Forelimb muscle (tissue), 1 donor: ENCODE measurements around the gene SLAMF8. TPM values are rescaled to one million over a fixed set of nuclear protein-coding genes. Genes with fewer than 3 reads are reported as not detected.

ENCODE experiments used
- DNase-seq: peaks from one replicate; pipeline ENCODE4 v3.0.0-alpha.2; 2013; ENCODE audit warnings: low read depth
- polyA plus RNA-seq: library from polyadenylated mRNA; unstranded; fragments of 120-200 nt; gene quantifications from one replicate; pipeline ENCODE4 v1.2.1, GENCODE V29; 2013; ENCODE audit not compliant: insufficient read length

The SLAMF8 gene
- polyA plus RNA-seq, 1 donor: 0.47 TPM

DNA sequence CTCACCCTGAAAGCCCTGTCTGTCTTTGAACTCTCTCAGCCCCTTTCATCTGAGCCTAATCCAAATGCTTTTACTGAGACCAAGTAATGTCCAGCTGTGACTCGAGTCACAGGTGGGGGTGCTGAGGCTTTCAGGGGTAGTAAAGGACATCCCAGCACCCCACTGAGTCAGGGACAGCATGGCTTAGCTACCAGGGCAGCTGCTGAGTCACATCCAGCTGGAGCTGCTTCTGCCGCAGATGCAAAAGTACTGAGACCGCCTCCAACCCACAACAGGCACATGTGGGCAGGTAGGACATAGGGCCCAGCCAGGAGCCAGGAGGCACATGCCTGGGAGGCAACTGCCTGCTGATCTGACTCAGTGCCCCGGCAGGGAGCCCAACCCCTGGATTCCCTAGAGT lies 42.5 kb downstream of the SLAMF8 start:
- DNase-seq: no peak

DNA sequence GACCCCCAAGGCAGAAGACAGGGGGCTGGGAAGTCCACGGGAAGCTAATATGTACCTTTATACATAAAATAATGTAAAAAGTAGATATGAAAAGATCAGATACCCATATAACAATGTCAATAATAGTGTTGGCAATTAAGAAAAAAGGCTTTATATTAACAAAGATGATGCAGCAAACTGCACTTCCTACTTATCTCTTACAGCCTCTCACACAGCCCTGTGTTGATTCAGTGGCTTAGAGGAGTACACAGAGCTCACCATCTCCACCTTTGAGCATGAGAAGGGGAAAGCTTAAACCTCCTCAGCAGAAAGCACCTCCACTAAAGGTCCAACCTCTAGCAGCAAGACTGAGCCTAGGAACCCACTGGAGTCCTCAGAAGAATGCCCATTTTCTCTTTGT lies 42.9 kb downstream of the SLAMF8 start:
- no peak for DNase-seq

DNA sequence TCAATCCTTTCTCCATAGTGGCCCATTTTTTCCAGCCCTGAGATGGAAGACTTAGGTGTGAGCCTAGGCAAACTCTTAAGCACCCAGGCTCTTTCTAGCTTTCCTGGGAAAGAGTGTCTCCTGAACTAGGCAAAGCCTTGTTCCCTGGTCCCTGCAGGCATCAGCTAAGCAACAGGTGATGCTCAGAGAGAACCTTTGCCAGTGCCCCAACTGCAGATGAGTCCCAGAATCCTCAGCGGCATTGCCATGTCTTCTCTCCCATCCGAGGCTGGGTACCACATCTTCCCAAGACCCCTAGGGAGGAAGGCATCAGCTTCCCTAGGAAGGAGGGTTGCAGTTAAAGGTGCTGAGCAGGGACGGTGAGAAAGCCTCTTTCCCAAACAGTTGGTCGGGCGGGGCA lies 44.0 kb downstream of the SLAMF8 start:
- no peak for DNase-seq

DNA sequence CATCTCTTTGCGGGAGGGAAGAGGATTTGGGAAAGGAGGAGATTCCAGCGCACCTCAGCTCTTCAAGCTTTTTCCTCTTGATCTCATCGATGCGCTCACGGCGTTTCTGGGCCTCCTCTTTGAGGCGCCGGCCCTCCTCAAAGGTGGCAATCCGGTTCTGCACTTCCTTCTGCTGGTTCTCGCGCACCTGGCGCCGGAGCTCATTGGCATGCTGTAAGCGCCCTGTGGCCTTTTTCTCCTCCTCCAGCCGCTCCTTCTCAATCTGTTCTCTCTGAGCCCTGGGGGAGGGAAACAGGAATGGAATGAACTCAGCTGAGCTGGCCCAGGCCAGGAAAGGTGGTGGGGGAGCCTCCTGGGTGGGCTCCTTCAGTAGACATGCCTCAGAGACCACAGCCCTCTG lies 46.2 kb downstream of the SLAMF8 start:
- no peak for DNase-seq

DNA sequence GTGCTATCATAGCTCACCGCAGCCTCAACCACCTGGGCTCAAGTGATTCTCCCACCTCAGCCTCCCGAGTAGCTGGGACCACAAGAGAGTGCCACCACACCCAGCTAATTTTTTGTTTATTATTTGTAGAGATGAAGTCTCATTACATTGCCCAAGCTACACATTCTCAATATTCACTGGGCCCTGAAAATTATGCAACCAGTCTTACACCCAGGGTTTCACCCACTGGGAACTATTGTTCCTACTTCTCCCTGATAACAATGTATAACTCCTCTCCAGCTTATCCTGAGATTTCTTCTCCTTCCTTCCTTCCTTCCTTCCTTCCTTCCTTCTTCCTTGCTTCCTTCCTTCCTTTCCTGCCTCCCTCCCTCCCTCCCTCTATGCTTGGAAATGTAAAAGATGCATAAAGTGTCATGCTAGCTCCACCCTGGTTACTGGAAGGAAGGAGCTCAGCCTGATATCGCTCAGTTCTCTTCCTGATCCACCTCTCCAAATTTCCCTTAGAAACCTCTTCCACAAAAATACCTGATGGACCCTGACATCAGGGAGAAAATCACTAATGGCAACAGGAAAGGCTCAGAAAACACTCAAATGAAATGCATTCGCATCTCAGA lies 47.0 kb downstream of the SLAMF8 start:
- no peak for DNase-seq

DNA sequence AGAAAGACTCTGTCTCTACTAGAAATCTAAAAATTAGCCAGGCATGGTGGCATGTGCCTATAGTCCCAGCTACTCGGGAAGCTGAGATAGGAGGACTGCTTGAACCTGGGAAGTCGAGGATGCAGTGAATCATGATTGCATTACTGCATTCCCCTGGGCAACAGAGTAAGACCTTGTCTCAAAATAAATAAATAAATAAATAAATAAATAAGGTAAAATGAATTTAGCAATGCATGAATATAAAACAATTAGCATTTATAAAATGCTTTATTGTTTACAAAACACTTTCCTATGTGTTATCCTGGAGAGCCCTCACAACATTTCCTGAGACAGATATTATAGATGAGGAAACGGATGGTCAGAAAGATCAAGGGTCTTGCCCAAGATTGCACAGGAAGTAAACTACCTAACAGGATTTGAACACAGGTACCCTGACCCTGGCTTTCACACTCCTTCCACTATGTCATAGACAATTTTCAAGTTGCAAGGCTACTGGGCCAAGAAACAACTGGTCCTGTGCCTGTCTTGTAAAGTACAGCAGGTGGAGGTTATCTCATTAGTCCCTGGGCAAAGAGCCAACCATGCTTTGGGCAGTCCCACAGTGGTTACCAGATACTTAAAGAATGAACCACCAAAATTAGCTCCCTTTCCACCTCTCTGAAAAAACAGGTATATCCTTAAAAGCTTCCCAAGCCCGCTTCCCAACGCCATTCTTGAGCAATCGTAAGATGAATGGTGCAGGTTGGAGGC lies 51.2 kb downstream of the SLAMF8 start:
- DNase-seq: no peak

DNA sequence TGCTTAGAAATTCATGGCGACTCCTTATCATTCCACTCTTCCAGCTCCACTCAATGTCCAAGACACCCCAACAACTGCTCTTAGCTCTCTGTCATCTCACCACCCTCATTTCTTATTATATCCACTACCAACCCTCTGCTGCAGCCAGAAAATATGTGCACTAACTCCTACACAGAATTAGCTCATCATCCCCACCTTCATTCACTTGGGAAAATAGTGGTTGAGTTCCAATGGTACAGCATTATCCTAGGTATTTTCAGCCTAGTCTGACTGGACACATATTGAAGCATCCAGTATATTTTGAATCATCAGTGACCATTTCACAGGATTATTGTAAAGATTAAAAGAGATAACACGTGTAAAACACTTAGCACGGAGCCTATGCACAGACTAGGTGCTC lies 52.5 kb downstream of the SLAMF8 start:
- no peak for DNase-seq

DNA sequence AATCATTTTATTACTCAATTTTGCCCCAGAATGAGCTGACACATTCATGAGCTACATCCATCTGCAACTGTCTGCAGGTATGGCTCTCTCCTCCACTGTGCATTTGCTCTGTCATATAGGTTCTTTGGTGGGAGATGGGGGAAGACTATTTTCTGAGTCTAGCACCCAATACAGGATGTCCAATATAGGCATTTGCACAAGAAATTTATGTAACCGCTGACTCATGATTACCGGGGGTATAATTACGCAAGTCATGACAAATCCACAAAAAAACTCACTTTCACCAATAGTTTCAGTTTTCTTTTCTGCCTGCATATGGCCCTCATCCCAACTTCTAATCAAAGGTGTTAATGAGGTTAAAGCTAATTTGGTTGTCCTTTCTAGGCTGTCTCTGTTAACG lies 53.3 kb downstream of the SLAMF8 start:
- DNase-seq: no peak

DNA sequence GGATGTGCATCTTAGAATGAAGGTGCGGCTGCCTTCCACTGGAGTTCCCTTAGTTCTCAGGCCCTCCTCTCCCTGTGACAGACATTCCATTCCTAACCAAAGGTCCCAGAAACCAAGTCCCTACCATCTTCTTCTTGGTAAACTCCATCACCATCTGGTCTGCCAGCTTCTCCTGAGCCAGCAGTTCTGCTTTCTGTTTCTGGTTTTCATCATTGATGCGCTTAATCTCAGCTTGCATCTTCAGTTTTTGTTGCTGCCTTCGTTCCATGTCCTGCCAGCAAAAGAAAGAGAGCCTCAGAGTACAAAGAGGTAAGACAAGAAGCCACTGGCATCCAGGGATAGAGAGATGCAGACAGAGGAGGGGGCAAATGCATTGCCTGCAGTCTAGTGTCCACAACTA lies 53.8 kb downstream of the SLAMF8 start:
- DNase-seq: no peak

DNA sequence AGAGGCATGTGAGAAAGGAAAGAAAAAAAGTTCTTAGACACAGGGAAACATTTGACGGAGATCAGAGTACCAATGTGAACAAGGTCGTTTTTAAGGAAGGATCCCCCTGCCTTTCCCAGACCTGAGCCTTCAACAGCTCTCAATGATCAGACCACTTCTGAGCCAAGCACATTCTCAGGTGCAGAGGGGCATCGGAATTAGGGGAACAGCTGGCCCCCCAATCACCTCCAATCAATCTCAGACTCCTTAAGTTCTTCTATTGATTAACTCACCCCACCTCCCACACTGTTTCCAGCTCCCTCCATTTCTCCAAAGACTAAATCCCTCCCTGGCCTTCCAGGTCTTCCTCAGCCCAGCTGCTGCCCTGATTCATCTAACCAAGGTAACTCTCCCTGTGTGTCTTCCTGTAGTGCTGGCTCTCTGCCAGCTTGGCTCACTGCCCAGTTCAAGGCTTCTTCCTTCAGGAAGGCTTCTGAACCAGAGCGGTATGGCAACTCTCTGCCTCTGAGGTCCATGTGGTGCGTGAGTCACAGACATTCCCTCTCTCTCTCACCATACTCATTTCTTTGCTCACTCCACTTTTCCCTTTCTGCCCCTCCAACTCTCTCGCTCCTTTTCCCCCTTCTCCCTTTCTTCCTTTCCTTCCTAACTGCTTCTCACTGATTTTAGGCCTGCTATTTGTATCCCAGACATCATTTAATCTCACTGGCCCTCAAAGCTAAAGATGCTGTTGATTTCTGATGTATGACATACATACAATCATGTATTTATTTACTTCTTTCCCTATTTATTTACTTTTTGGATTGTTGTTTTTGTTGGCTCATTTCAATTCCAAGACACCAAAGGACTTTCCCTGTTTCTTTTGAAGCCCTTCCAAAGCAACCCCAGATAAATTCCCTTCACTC lies 55.2 kb downstream of the SLAMF8 start:
- no peak for DNase-seq

DNA sequence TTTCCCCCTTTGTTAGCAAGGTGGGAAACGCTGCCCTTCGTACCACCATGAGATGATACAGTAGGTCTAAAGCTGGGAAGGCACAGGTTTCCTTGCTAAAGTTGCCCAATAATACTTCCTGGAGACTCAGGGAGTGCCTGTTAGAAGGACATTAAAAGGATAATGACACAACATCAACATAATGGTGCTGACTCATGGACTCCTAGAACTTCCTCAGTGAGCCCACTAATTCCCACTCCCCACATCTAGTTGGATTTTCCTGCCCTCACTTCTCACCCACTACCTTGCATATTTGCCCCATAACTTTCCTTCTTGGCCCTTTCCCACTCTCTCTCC lies 55.8 kb downstream of the SLAMF8 start:
- no peak for DNase-seq

DNA sequence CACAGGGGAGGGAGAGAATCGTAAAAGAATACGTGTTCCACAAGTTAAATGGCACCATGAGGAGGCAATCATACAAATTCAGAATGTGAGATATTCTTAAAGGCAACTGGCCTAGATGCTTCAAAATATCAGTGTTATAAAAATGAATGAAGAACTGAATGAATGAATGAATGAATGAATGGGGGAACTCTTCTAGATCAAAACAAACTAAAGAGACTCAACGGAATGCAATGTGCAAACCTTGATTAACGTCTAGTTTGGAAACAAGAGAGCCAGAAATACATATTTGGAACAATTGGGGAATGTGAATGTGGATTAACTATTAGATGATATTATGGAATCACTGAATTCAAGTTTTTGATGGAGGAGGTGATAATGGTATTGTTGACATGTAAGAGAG lies 56.5 kb downstream of the SLAMF8 start:
- no peak for DNase-seq

DNA sequence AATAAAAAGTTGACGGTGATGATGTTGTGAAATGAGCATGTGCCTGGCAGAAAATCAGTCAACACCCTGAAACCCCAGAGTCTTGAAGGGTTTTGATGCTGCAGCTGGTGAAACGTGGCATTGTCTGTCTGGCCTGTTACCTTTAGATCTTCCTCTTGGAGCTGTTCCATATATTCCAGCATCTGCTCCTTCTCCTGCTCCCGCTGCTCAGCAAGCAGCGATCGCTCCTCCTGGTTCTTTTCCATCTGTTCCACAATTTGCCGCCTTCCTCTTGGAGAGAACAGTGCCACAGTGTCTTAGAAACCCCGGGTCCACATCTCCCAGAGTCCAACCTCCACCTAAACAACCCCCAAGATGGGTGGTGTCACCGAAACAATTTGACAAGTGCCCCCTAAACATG lies 57.6 kb downstream of the SLAMF8 start:
- DNase-seq: no peak

Other genes with a start within 250 kb of the SLAMF8 start
- gene APCS, start 239.0 kb upstream of the SLAMF8 start, polyA plus RNA-seq: not detected
- gene CRP, start 112.3 kb upstream of the SLAMF8 start, polyA plus RNA-seq: not detected
- 7.9 TPM for gene DUSP23, start 45.9 kb upstream of the SLAMF8 start, polyA plus RNA-seq
- 0.34 TPM for gene FCRL6, start 24.5 kb upstream of the SLAMF8 start, polyA plus RNA-seq
- not detected for gene VSIG8, start 35.8 kb downstream of the SLAMF8 start, polyA plus RNA-seq
- gene CFAP45, start 73.3 kb downstream of the SLAMF8 start, polyA plus RNA-seq: 0.20 TPM
- 151 TPM for gene TAGLN2, start 98.6 kb downstream of the SLAMF8 start, polyA plus RNA-seq
- gene IGSF9, start 118.7 kb downstream of the SLAMF8 start, polyA plus RNA-seq: 0.28 TPM
- gene SLAMF9, start 127.4 kb downstream of the SLAMF8 start, polyA plus RNA-seq: not detected
- gene PIGM, start 205.1 kb downstream of the SLAMF8 start, polyA plus RNA-seq: 5.2 TPM
- 0.71 TPM for gene KCNJ10, start 243.3 kb downstream of the SLAMF8 start, polyA plus RNA-seq